ENCODE measurements around the gene TRPM4. TPM values are rescaled to one million over a fixed set of nuclear protein-coding genes. Genes with fewer than 3 reads are reported as not detected.
"Not testable (repeated sequence)": the region's sequence is repeated elsewhere in the genome, so short reads cannot be mapped to it uniquely, and the experiment has no call there.

The TRPM4 gene
- total RNA-seq, 2 donors from 2014 or later: 244 to 291 TPM

- ATAC-seq; DNase-seq; intact Hi-C loops (cut with DNase I, micrococcal nuclease): not testable (repeated sequence)
Observed at GRCh38 chr19:49123285-49123684, 34.3 kb upstream of the TRPM4 start.

- intact Hi-C loops (cut with DNase I, micrococcal nuclease): no loop called here
- ATAC-seq: peak; percentile 71
- DNase-seq: peak; percentile 81 to 89
Observed at GRCh38 chr19:49125025-49125731, 32.4 kb upstream of the TRPM4 start.

- intact Hi-C loops (cut with DNase I, micrococcal nuclease): no loop called here
- ATAC-seq (no peak), DNase-seq (no peak)
Observed at GRCh38 chr19:49126575-49126974, 31.0 kb upstream of the TRPM4 start.

- ATAC-seq; DNase-seq; intact Hi-C loops (cut with DNase I, micrococcal nuclease): not testable (repeated sequence)
Observed at GRCh38 chr19:49127225-49127624, 30.4 kb upstream of the TRPM4 start.

- intact Hi-C loops (cut with DNase I, micrococcal nuclease): no loop called here
- DNase-seq (peak; percentile 96 to 97), ATAC-seq (peak; percentile 82)
Observed at GRCh38 chr19:49127674-49128544, 29.7 kb upstream of the TRPM4 start.

- no peak for ATAC-seq
- no peak for DNase-seq
- intact Hi-C loops (cut with DNase I, micrococcal nuclease): no loop called here
Observed at GRCh38 chr19:49128545-49129237, 28.9 kb upstream of the TRPM4 start.

- intact Hi-C loops (cut with DNase I, micrococcal nuclease): no loop called here
- peak in 1 of 2 donors; percentile 67 for DNase-seq
Observed at GRCh38 chr19:49129238-49129583, 28.4 kb upstream of the TRPM4 start.

GRCh38 chr19:49130325-49130724 is 27.3 kb upstream of the TRPM4 start:
- no peak for DNase-seq
- no peak for ATAC-seq
- intact Hi-C loops (cut with DNase I, micrococcal nuclease): no loop called here

More at GRCh38 chr19:49129238-49129583, 28.4 kb upstream of the TRPM4 start:
- no peak for ATAC-seq

- peak; percentile 63 for ATAC-seq
- intact Hi-C loops (cut with DNase I, micrococcal nuclease): no loop called here
- DNase-seq: peak; percentile 62 to 80
Observed at GRCh38 chr19:49132974-49133609, 24.5 kb upstream of the TRPM4 start.

- intact Hi-C loops (cut with DNase I, micrococcal nuclease): no loop called here
- DNase-seq (peak; percentile 78 to 92), ATAC-seq (peak; percentile 88)
Observed at GRCh38 chr19:49133621-49134454, 23.8 kb upstream of the TRPM4 start.

- DNase-seq (no peak), ATAC-seq (no peak)
- intact Hi-C loops (cut with DNase I, micrococcal nuclease): no loop called here
Observed at GRCh38 chr19:49135686-49136085, 21.9 kb upstream of the TRPM4 start.

- intact Hi-C loops (cut with DNase I, micrococcal nuclease): no loop called here
- DNase-seq (peak in 1 of 2 donors; percentile 55), ATAC-seq (no peak)
Observed at GRCh38 chr19:49136771-49137171, 20.8 kb upstream of the TRPM4 start.

GRCh38 chr19:49140951-49141350 is 16.6 kb upstream of the TRPM4 start:
- DNase-seq (no peak), ATAC-seq (no peak)
- intact Hi-C loops (cut with DNase I, micrococcal nuclease): no loop called here

GRCh38 chr19:49141352-49141751 is 16.2 kb upstream of the TRPM4 start:
- DNase-seq (no peak), ATAC-seq (no peak)
- intact Hi-C loops (cut with DNase I, micrococcal nuclease): no loop called here

GRCh38 chr19:49142866-49143335 is 14.7 kb upstream of the TRPM4 start:
- DNase-seq: peak; percentile 90 to 92
- peak; percentile 91 for ATAC-seq
- intact Hi-C loops (cut with DNase I, micrococcal nuclease): no loop called here

GRCh38 chr19:49145573-49146407 is 11.8 kb upstream of the TRPM4 start:
- intact Hi-C loops (cut with DNase I, micrococcal nuclease): loop anchor here in 1 of 2 donors (5.0 kb wide), 1 partner anchor 48 kb away; no protein-coding TSS in a partner anchor
- ATAC-seq (peak; percentile 12), DNase-seq (peak; percentile 78 to 85)

GRCh38 chr19:49146408-49146770 is 11.2 kb upstream of the TRPM4 start:
- intact Hi-C loops (cut with DNase I, micrococcal nuclease): loop anchor here in 1 of 2 donors (5.0 kb wide), 1 partner anchor 49 kb away; no protein-coding TSS in a partner anchor
- not testable (repeated sequence) for ATAC-seq

More at GRCh38 chr19:49146408-49146770, 11.2 kb upstream of the TRPM4 start:
- peak in 1 of 2 donors; percentile 42 for DNase-seq
